Measurements from ENCODE around the gene HOXD10.
A peak's percentile ranks its signal among the peaks of the same experiment; 100 is the strongest.

The HOXD10 gene

GRCh38 chr2:176123411-176124109 is 7.0 kb downstream of the HOXD10 start:
- no peak for DNase-seq (ENCODE audit: low spot score)

DNA sequence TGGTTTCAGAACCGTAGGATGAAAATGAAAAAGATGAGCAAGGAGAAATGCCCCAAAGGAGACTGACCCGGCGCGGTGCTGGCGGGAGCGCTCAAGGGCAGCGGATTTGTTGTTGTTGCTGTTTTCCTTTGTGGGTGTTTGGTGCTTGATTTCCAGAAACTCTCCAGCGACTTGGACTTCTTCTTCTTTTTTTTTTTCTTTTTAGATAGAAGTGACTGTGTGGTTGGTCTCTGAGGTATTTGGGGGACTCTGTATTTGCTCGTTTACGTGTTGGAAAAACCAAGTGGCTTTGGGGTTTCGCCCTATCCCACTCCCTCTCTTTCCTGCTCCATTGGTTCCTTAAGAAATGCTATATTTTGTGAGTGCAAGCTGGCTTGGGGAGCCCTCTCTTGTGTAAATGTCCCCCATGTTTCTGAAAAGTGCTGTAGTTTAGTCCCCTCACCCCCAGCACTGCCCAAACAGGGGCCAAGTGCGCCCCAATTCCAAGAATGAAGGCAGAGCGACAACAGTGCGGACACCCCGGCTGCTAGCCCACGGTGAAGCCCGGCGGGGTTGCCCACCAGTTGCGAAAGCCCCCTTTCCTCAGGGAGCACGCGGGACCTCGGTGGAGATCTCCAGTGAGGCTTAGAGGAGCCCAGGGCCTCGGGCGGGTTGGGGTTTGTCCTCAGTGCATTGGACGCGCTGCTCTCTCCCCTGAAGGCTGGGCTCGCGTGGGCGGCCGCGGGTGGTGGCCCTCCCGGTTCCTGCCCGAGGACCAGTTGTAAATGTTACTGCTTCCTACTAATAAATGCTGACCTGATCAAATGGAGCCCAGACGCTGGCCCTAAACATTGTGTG is 7.8 kb downstream of the HOXD10 start:
- no peak for DNase-seq (ENCODE audit: low spot score)

GRCh38 chr2:176124947-176125771 is 8.6 kb downstream of the HOXD10 start:
- DNase-seq (ENCODE audit: low spot score) = no peak

DNA sequence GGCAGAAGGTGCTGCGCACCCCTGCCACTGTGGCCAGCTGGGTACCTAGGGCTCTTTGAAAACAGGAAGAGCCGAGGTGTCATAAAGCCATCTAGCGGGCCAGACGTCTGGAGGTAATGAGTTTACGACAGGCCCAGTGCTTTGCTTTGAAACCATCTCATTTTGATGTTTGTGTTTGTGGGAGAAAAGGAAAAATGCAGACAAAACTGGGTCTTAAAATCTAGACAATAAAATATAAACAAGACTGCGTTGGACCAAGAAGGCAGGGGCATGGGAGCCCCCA is 9.1 kb downstream of the HOXD10 start:
- no peak for DNase-seq (ENCODE audit: low spot score)

- peak; percentile 66 for DNase-seq (ENCODE audit: low spot score)
Measured at GRCh38 chr2:176126929-176127773, 10.6 kb downstream of the HOXD10 start.

- DNase-seq (ENCODE audit: low spot score) = no peak
Measured at GRCh38 chr2:176127774-176128072, 11.1 kb downstream of the HOXD10 start.

DNA sequence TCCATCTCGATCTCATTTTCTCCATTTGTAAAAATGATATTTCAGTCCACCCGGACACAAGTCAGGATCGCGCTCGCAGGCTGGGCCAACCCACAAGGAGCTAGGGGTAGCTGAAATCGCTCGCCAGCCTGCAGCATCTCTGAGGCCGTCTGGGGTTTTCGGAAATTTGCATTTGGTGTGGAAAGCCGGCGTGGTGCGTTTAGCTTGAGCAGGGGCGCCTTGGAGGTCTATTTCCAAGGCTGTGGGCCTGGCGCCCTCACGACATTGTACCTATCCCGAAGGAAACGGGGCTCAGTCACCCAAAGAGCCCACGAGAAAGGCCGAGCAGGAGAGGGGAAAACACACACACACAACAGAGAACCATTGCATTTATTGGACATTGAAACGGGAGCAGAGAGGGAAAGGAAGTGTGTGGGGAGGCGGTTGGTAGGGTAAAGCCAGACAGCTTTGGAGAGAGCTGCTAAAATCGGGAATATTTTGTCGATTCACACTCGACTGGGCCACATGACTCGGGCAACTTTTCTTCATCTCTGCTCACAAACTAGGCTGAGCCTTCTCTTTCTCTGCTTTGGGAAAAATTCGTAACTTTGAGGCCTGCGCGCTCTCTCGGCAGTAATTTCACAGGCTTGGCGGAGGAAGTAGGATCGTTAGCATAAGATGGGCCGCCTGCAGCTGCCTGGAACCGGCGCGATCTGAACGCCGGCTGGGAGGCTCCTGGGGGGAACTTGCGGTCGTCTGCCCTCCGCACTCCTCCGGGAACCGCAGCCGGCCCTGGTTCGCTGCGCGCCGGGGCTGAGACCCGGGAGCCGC is 11.8 kb downstream of the HOXD10 start:
- DNase-seq (ENCODE audit: low spot score) = no peak

GRCh38 chr2:176128982-176129796 is 12.6 kb downstream of the HOXD10 start, which contains the start of gene HOXD8:
HOXD8 (plus strand) TSS chr2:176129705; CDS start chr2:176130367, 662 bp downstream.
- no peak for DNase-seq (ENCODE audit: low spot score)

DNA sequence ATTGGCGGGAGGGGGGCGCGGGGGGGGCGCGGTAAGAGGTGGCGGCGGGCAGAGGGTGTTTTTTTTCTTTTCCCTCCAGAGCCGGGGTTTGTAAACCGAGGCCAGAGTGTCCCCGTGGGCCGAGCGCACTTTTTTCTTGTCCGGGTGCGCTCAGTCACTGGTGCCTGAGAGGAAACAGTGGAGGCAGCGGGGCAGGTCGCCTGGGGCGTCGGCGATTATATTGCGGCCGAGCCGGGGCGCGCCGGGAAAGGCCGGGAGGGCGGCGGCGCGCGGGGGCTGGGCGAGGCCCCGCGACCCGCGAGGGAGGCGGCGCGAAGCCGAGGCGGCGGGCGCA is 13.2 kb downstream of the HOXD10 start:
- DNase-seq (ENCODE audit: low spot score) = no peak

GRCh38 chr2:176130147-176130956 is 13.8 kb downstream of the HOXD10 start:
- DNase-seq (ENCODE audit: low spot score) = no peak

GRCh38 chr2:176130957-176131847 is 14.6 kb downstream of the HOXD10 start:
- no peak for DNase-seq (ENCODE audit: low spot score)

DNA sequence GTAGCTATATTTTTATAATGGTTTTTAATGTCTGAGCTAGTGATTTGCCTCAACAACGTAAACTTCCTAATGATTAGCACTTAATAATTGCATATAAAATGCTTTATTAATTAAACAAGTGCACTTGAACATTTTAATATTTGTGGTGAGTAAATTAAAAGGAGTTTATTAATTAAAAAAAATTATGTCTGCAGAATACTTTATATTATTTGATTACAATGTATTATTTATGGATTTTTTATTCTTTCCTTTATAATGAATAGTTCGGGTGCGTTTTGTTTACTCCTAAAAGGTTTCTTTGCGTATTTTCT is 15.2 kb downstream of the HOXD10 start:
- DNase-seq (ENCODE audit: low spot score) = no peak

- no peak for DNase-seq (ENCODE audit: low spot score)
Measured at GRCh38 chr2:176132205-176133171, 15.9 kb downstream of the HOXD10 start.

DNA sequence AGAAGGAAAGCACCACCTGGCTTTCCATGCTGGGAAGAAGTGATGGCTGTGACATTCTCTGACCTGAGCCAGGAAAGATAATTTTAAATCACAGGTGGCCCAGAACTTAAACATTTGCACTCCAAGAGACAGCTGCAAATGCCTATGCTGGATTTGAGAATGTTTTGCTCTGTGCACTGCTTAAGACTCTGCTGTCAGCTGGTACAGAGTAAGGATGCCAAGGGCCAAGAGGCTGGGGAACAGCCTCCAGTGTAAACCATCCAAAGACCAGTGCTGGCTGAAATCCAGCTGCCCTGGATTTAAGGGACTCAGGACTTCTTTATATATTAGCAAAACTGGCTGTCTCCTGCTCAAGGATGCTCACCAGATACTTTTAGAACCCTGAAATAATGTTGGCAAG is 16.8 kb downstream of the HOXD10 start:
- DNase-seq (ENCODE audit: low spot score) = no peak

DNA sequence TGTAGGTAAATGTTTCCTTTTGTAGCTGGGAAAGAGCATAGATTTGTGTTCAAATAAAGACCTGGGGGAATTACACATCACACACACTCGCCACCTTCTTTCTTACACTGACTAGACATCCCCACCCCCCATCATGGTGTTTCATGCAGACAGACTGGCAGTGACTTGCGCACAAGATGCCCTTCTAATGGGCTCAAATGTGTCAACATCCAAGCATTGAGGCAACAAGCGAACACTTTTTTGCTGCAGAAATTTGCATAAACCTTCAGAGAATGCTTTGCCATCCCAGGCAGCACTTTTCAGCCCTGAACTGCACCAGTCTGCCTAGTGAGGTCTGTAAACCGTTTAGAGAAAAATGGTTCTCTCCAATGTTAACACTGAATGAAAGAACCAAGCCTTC is 17.5 kb downstream of the HOXD10 start:
- no peak for DNase-seq (ENCODE audit: low spot score)

DNA sequence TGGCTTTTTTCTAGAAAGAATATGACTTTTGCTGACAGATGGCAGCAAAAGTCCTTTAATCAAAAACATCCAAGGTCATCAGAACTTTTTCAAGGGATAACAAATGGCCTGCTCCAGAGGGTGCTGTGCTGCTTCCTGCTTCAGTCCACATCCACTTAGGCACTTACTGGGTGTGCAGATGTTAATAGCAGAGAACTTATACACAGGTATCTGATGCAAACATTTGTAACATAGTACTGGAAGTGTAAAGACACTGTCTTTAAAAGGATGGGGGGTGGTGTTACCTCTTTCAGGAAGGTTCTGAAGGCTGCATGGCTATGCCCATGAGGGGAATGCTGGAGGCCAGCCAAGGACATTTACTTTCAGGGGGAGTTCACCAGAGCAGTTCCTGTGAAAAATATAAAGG is 18.5 kb downstream of the HOXD10 start:
- no peak for DNase-seq (ENCODE audit: low spot score)

All from CD4-positive, alpha-beta T cell treated with Interleukin-15 for 4 hours (primary cell).